BLaER1 treated with 17β-estradiol and CSF1 and Interleukin-3, amounts not matched to agents 10 nM and 100 nM (cell line): ENCODE data around the gene CCDC192.

Experiments
- H3K27ac ChIP-seq, 11 experiments: shearing (Covaris generic); formaldehyde crosslinking; 2 replicates each; pipeline ENCODE4 v1.8.1; 2022
- H3K27me3 ChIP-seq, 11 experiments: shearing (Covaris generic); formaldehyde crosslinking; 2 replicates each; pipeline ENCODE4 v1.8.1; 2022
- H3K36me3 ChIP-seq, 11 experiments: shearing (Covaris generic); formaldehyde crosslinking; 2 replicates each; pipeline ENCODE4 v1.8.1; 2022
- H3K4me1 ChIP-seq, 10 experiments: shearing (Covaris generic); formaldehyde crosslinking; 2 replicates each; pipeline ENCODE4 v1.8.1; 2022
- H3K4me2 ChIP-seq, 11 experiments: shearing (Covaris generic); formaldehyde crosslinking; 2 replicates each; pipeline ENCODE4 v1.8.1; 2022
- H3K4me3 ChIP-seq, 10 experiments: shearing (Covaris generic); formaldehyde crosslinking; 2 replicates each; pipeline ENCODE4 v1.8.1; 2022
- H3K9ac ChIP-seq, 11 experiments: shearing (Covaris generic); formaldehyde crosslinking; 2 replicates each; pipeline ENCODE4 v1.8.1; 2022
- H3K9me3 ChIP-seq, 11 experiments: shearing (Covaris generic); formaldehyde crosslinking; replicated peaks in 1 of 11; 2 replicates each; pipeline ENCODE4 v1.8.1; 2022
- H4K20me1 ChIP-seq, 11 experiments: shearing (Covaris generic); formaldehyde crosslinking; 2 replicates each; pipeline ENCODE4 v1.8.1; 2022
- Cebpa-rat ChIP-seq, 11 experiments: shearing (Covaris generic); IDR thresholded peaks; 2 replicates each; pipeline ENCODE4 v1.8.1; 2022

Gene CCDC192

GRCh38 chr5:127941646-127942045 is 238.5 kb downstream of the CCDC192 start:
- no peaks in the 10 kb centered on the region for H3K9me3 ChIP-seq
- H4K20me1 ChIP-seq, result no peaks in the 10 kb centered on the region
- no peaks in the 10 kb centered on the region for H3K27me3 ChIP-seq
- H3K36me3 ChIP-seq, result no peaks in the 10 kb centered on the region
- H3K4me3 ChIP-seq, result no peak overlapping the region
- TF ChIP-seq Cebpa-rat (IDR thresholded peaks at IDR 0.05), result no peak
- peak overlapping the region in 1 of 11 experiments; percentile 6; a peak in 2 of 22 replicates for H3K27ac ChIP-seq
- H3K9ac ChIP-seq, result no peak overlapping the region
- H3K4me2 ChIP-seq, result peak overlapping the region in 9 of 11 experiments; percentile 3 to 53 (median 16); a peak in 10 of 22 replicates
- peaks cover 0 to 20% (median 13%) of the 10 kb centered on the region in 10 experiments; a peak in 14 of 20 replicates for H3K4me1 ChIP-seq

- H3K27me3 ChIP-seq, result no peaks in the 10 kb centered on the region
- no peak overlapping the region for H3K4me3 ChIP-seq
- peak overlapping the region in 6 of 11 experiments; percentile 7 to 53 (median 16); a peak in 5 of 22 replicates for H3K4me2 ChIP-seq
- peaks cover 0 to 20% (median 13%) of the 10 kb centered on the region in 10 experiments; a peak in 14 of 20 replicates for H3K4me1 ChIP-seq
- H3K27ac ChIP-seq, result peak overlapping the region in 1 of 11 experiments; percentile 6; a peak in 1 of 22 replicates
- no peaks in the 10 kb centered on the region for H3K36me3 ChIP-seq
- no peaks in the 10 kb centered on the region for H3K9me3 ChIP-seq
- H3K9ac ChIP-seq, result no peak overlapping the region
- no peaks in the 10 kb centered on the region for H4K20me1 ChIP-seq
- TF ChIP-seq Cebpa-rat (IDR thresholded peaks at IDR 0.05), result no peak
These were observed 239.3 kb downstream of the CCDC192 start for GRCh38 chr5:127942246-127943060.

GRCh38 chr5:127943061-127943371 is 239.8 kb downstream of the CCDC192 start:
- Histone ChIP-seq H3K4me3 (no peak overlapping the region), H4K20me1 (no peaks in the 10 kb centered on the region), H3K9ac (no peak overlapping the region), H3K4me1 (peaks cover 0 to 20% (median 13%) of the 10 kb centered on the region in 10 experiments; a peak in 14 of 20 replicates), H3K27me3 (no peaks in the 10 kb centered on the region), H3K27ac (no peak overlapping the region), H3K4me2 (no peak overlapping the region), H3K36me3 (no peaks in the 10 kb centered on the region), H3K9me3 (no peaks in the 10 kb centered on the region)
- TF ChIP-seq Cebpa-rat (IDR thresholded peaks at IDR 0.05), result no peak

GRCh38 chr5:127944125-127944524 is 240.9 kb downstream of the CCDC192 start:
- Histone ChIP-seq H3K4me3 (no peak overlapping the region), H4K20me1 (no peaks in the 10 kb centered on the region), H3K4me1 (peaks cover 0 to 20% (median 13%) of the 10 kb centered on the region in 10 experiments; a peak in 14 of 20 replicates), H3K4me2 (no peak overlapping the region), H3K9ac (no peak overlapping the region), H3K36me3 (no peaks in the 10 kb centered on the region), H3K9me3 (no peaks in the 10 kb centered on the region), H3K27ac (no peak overlapping the region), H3K27me3 (no peaks in the 10 kb centered on the region)
- TF ChIP-seq Cebpa-rat (IDR thresholded peaks at IDR 0.05), result no peak

- no peaks in the 10 kb centered on the region for H3K9me3 ChIP-seq
- H3K4me3 ChIP-seq, result no peak overlapping the region
- H3K36me3 ChIP-seq, result no peaks in the 10 kb centered on the region
- H3K27me3 ChIP-seq, result no peaks in the 10 kb centered on the region
- no peak overlapping the region for H3K27ac ChIP-seq
- H3K4me1 ChIP-seq, result peaks cover 0 to under 1% (median 0%) of the 10 kb centered on the region in 10 experiments; a peak in 1 of 20 replicates
- no peak overlapping the region for H3K4me2 ChIP-seq
- H3K9ac ChIP-seq, result no peak overlapping the region
- H4K20me1 ChIP-seq, result no peaks in the 10 kb centered on the region
- no peak for TF ChIP-seq Cebpa-rat (IDR thresholded peaks at IDR 0.05)
These were observed 244.8 kb downstream of the CCDC192 start for GRCh38 chr5:127947941-127948340.

- Histone ChIP-seq H3K36me3 (no peaks in the 10 kb centered on the region), H3K27ac (no peak overlapping the region), H3K27me3 (no peaks in the 10 kb centered on the region), H3K4me3 (no peak overlapping the region), H3K4me1 (no peaks in the 10 kb centered on the region), H4K20me1 (no peaks in the 10 kb centered on the region), H3K4me2 (no peak overlapping the region), H3K9ac (no peak overlapping the region), H3K9me3 (no peaks in the 10 kb centered on the region)
- no peak for TF ChIP-seq Cebpa-rat (IDR thresholded peaks at IDR 0.05)
These were observed 247.7 kb downstream of the CCDC192 start for GRCh38 chr5:127950707-127951391.

- Histone ChIP-seq H3K27me3 (no peaks in the 10 kb centered on the region), H3K27ac (no peak overlapping the region), H3K4me1 (no peaks in the 10 kb centered on the region), H3K4me3 (no peak overlapping the region), H4K20me1 (no peaks in the 10 kb centered on the region), H3K4me2 (no peak overlapping the region), H3K9ac (no peak overlapping the region), H3K9me3 (no peaks in the 10 kb centered on the region), H3K36me3 (no peaks in the 10 kb centered on the region)
- TF ChIP-seq Cebpa-rat (IDR thresholded peaks at IDR 0.05), result no peak
These were observed 248.6 kb downstream of the CCDC192 start for GRCh38 chr5:127951791-127952190.

GRCh38 chr5:127957183-127957582 is 254.0 kb downstream of the CCDC192 start:
- Histone ChIP-seq H3K4me3 (no peak overlapping the region), H3K4me2 (no peak overlapping the region), H3K9ac (no peak overlapping the region), H3K4me1 (peaks cover 28 to 41% (median 37%) of the 10 kb centered on the region in 10 experiments), H3K27ac (no peak overlapping the region), H4K20me1 (no peaks in the 10 kb centered on the region), H3K9me3 (no peaks in the 10 kb centered on the region), H3K36me3 (no peaks in the 10 kb centered on the region), H3K27me3 (no peaks in the 10 kb centered on the region)
- no peak for TF ChIP-seq Cebpa-rat (IDR thresholded peaks at IDR 0.05)

- Histone ChIP-seq H3K27ac (no peak overlapping the region), H3K9me3 (no peaks in the 10 kb centered on the region), H4K20me1 (no peaks in the 10 kb centered on the region), H3K4me2 (no peak overlapping the region), H3K9ac (no peak overlapping the region), H3K4me3 (no peak overlapping the region), H3K4me1 (peaks cover 28 to 45% (median 40%) of the 10 kb centered on the region in 10 experiments), H3K36me3 (no peaks in the 10 kb centered on the region), H3K27me3 (no peaks in the 10 kb centered on the region)
- TF ChIP-seq Cebpa-rat (IDR thresholded peaks at IDR 0.05), result no peak
These were observed 254.6 kb downstream of the CCDC192 start for GRCh38 chr5:127957701-127958239.
